NB4 (cell line): ENCODE results near the gene THAP10.

Experiments used
- DNase-seq: peaks from one replicate; pipeline ENCODE4 v3.0.0; 2010; ENCODE audit warnings: low read depth
- H3K4me3 ChIP-seq: one replicate; pipeline ENCODE4 v1.5.1; 2011; ENCODE audit warnings: mild to moderate bottlenecking, low read depth, low read length, moderate library complexity
- CTCF ChIP-seq: IDR thresholded peaks from one replicate; pipeline ENCODE4 v1.5.1; 2012; ENCODE audit warnings: low read depth, low read length
- MAX ChIP-seq: IDR thresholded peaks from 2 replicates; pipeline ENCODE4 v1.6.1; 2011; ENCODE audit warnings: low read depth, low read length
- MYC ChIP-seq: IDR thresholded peaks from 2 replicates; pipeline ENCODE4 v1.6.1; 2011; ENCODE audit warnings: low read depth, low read length
- POLR2A ChIP-seq: IDR thresholded peaks from 2 replicates; pipeline ENCODE4 v1.6.1; 2011; ENCODE audit warnings: mild to moderate bottlenecking; ENCODE audit not compliant: insufficient read length; ENCODE audit errors: extremely low read depth

Gene THAP10

GRCh38 chr15:70857562-70858285 lies 34.5 kb downstream of the THAP10 start:
- DNase-seq = no peak
- no peak overlapping the region for H3K4me3 ChIP-seq
- TF ChIP-seq POLR2A (no peak), CTCF (no peak), MAX (no peak), MYC (no peak)

- DNase-seq = no peak
- H3K4me3 ChIP-seq = no peak overlapping the region
- TF ChIP-seq CTCF (no peak), MAX (no peak), POLR2A (no peak), MYC (no peak)
These were observed 35.2 kb downstream of the THAP10 start for GRCh38 chr15:70856884-70857561.

- no peak overlapping the region for H3K4me3 ChIP-seq
- TF ChIP-seq POLR2A = no peak
- TF ChIP-seq MAX = no peak
- no peak for TF ChIP-seq MYC
- TF ChIP-seq CTCF = no peak
- no peak for DNase-seq
These were observed 35.9 kb downstream of the THAP10 start for GRCh38 chr15:70856177-70856883.

GRCh38 chr15:70855764-70856163 lies 36.5 kb downstream of the THAP10 start:
- no peak for DNase-seq
- H3K4me3 ChIP-seq = no peak overlapping the region
- TF ChIP-seq CTCF = no peak
- no peak for TF ChIP-seq POLR2A
- TF ChIP-seq MYC = no peak
- TF ChIP-seq MAX = no peak

GRCh38 chr15:70854666-70854976 lies 37.6 kb downstream of the THAP10 start:
- no peak overlapping the region for H3K4me3 ChIP-seq
- no peak for DNase-seq
- TF ChIP-seq MYC = no peak
- TF ChIP-seq MAX = no peak
- TF ChIP-seq CTCF = no peak
- TF ChIP-seq POLR2A = no peak
